GM18526 (cell line): ENCODE measurements around the gene RBM47.

ENCODE experiments used
- POLR2A ChIP-seq: IDR thresholded peaks from 3 replicates; pipeline ENCODE4 v1.6.1; 2011; ENCODE audit not compliant: insufficient read length; ENCODE audit errors: extremely low read depth

The RBM47 gene

DNA sequence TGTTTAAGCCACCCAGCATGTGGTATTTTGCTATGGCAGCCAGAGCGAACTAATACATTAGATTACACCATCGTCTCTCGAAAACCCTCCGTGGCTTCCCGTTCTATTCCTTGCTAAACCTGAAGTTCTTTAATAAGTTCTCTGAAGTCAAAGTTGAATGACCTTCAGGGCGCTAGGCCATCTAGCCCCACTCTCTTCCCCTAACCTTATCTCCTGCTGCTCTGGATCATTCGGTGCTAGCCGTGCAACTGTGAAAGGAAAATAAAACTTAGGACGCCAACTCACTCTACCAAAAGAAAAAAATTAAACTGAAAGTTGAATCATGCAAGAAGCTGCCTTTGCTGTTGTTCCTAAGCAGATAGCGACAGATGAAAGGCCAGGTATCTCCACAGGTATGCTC lies 254.6 kb downstream of the RBM47 start:
- no peak for TF ChIP-seq POLR2A

DNA sequence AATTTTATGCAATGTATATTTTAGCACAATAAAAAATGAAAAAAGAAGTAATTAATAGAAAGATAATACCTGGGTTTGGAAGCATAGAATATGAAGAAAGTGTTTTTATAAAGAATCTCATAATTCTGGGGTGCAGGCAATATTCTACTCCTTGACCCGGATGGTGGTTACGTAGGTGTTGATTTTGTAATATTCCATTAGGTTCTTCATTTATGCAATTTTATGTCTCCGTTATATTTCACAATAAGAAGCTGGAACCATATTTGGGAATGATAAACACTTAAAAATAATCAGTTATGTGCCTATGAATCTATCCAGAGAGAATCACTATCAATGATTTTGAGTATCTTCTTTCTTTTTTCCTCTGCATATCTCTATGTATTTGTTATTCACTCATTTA lies 256.0 kb downstream of the RBM47 start:
- no peak for TF ChIP-seq POLR2A
